Osteocyte (in vitro differentiated cells): ENCODE results near the gene GPC4. TPM values are rescaled to one million over a fixed set of nuclear protein-coding genes. Genes with fewer than 3 reads are reported as not detected.

Source experiments
- DNase-seq: peaks from one replicate; pipeline ENCODE4 v3.0.0; 2021; ENCODE audit warnings: mixed read lengths; ENCODE audit not compliant: unreplicated experiment; ENCODE audit errors: extremely low spot score
- H3K27ac Mint-ChIP-seq: one replicate; pipeline ENCODE4 v1.8.0; 2021; ENCODE audit warnings: mild to moderate bottlenecking, mixed read lengths; ENCODE audit not compliant: unreplicated experiment
- H3K27me3 Mint-ChIP-seq: one replicate; pipeline ENCODE4 v1.8.0; 2021; ENCODE audit warnings: mixed read lengths; ENCODE audit not compliant: unreplicated experiment
- H3K36me3 Mint-ChIP-seq: one replicate; pipeline ENCODE4 v1.8.0; 2021; ENCODE audit warnings: mixed read lengths; ENCODE audit not compliant: unreplicated experiment
- H3K4me1 Mint-ChIP-seq: one replicate; pipeline ENCODE4 v1.8.0; 2021; ENCODE audit warnings: mixed read lengths; ENCODE audit not compliant: unreplicated experiment
- H3K4me3 Mint-ChIP-seq: one replicate; pipeline ENCODE4 v1.8.0; 2021; ENCODE audit warnings: mild to moderate bottlenecking, moderate library complexity, mixed read lengths; ENCODE audit not compliant: unreplicated experiment
- H3K9me3 Mint-ChIP-seq: one replicate; pipeline ENCODE4 v1.8.0; 2021; ENCODE audit warnings: mixed read lengths; ENCODE audit not compliant: unreplicated experiment
- total RNA-seq: library from RNA; stranded (reverse); gene quantifications from 2 replicates; pipeline ENCODE4 v1.2.1, GENCODE V29; 2021
- TF ChIP-seq, protein P1 (sequence below): fragments of 200-600 bp; sonication (generic); IDR thresholded peaks from 2 replicates; pipeline ENCODE4 v1.5.0; 2021; ENCODE audit warnings: antibody characterized with exemption, mild to moderate bottlenecking, moderate library complexity

The GPC4 gene
- total RNA-seq, 1 donor from 2014 or later, result 98.0 TPM

DNA sequence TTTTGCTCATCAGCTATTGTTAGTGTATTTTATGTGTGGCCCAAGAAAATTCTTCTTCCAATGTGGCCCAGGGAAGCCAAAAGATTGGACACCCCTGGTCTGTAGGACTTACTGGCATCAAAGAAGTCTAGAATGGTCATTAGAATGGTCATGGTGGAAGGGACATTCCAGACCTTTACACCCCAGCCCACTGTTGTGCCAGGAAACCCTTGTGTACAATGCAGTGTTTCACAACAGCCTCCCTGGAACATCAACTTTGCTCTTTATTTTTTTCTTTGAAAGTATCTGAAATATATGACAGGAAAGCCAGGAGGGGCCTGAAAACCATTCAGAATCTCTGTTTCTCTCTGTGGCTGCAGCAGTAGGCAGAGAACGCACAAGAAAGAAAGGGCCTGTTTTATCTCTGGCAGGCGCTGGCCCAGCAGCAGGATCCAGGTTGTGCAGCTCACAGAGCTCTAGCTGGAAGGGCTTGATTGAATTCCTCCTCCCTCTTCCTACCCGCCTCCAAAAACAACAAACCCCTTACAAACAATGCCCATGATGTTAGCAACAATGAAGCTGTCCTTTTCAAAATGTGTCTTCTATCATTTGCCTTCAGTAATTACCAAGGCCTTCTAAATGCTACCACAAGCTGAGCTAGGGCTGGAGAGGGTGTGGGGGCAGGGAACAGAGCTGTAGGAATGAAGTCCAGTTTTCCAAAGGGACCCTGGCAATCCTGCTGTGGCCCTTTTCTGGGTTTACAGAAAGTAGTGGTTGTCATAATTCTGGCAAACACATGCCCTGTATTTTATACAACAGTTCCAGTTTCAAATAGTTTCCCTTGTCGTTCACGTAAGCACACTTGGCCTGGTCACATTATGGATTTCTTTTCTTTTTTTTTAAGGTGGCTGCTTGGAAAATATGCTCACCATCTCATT lies 164.8 kb downstream of the GPC4 start:
- H3K27ac Mint-ChIP-seq, result no peak overlapping the region
- no peak overlapping the region for H3K4me3 Mint-ChIP-seq
- DNase-seq, result no peak
- peaks cover 20% of the 10 kb centered on the region for H3K9me3 Mint-ChIP-seq
- H3K27me3 Mint-ChIP-seq, result no peaks in the 10 kb centered on the region
- peaks cover 5% of the 10 kb centered on the region for H3K4me1 Mint-ChIP-seq
- TF ChIP-seq, protein P1, sequence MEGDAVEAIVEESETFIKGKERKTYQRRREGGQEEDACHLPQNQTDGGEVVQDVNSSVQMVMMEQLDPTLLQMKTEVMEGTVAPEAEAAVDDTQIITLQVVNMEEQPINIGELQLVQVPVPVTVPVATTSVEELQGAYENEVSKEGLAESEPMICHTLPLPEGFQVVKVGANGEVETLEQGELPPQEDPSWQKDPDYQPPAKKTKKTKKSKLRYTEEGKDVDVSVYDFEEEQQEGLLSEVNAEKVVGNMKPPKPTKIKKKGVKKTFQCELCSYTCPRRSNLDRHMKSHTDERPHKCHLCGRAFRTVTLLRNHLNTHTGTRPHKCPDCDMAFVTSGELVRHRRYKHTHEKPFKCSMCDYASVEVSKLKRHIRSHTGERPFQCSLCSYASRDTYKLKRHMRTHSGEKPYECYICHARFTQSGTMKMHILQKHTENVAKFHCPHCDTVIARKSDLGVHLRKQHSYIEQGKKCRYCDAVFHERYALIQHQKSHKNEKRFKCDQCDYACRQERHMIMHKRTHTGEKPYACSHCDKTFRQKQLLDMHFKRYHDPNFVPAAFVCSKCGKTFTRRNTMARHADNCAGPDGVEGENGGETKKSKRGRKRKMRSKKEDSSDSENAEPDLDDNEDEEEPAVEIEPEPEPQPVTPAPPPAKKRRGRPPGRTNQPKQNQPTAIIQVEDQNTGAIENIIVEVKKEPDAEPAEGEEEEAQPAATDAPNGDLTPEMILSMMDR, result no peak
- no peaks in the 10 kb centered on the region for H3K36me3 Mint-ChIP-seq

Other genes with a start within 250 kb of the GPC4 start
- gene TFDP3, start 197.1 kb downstream of the GPC4 start, total RNA-seq, result not detected in 2 replicates